ENCODE results near the gene ROS1.
"Not testable (repeated sequence)": the region's sequence is repeated elsewhere in the genome, so short reads cannot be mapped to it uniquely, and the experiment has no call there.

ROS1 gene

DNA sequence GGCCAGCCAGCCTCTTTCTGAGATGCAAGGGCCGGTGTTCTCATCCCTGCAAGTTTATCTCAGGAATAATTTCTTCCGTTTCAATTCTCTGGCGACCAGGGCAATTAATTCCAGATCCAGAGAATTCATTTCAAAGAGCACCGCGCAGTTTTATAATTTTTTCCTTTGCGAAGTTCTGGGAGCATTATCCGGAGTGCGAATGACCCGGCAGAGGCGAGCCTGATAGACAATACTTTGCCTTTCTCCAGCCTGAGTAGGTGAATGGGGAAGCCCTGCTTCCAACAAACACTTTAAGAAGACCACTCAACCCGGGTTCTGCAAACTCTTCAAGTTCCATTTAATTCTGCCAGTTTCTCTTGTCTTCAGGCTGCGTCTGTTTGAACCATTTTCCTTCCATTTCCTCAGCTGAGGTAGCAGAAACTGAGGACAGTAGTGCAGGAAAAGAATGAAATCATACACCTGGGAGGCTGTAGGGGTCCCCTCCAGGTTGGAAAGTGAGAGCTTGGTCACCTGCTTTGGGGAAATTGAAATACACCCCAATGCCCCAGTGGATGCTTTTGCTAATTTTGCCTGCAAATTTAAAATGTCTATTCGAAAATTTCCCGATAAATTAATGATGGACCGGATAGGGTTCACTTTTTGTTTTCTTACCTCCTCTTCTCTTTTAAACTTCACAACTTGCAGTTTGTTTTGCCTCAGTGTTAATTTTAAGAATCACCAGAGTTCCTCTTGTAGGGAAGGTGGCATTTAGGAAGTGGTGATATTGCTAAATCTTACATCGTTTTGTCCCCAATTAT lies 159.3 kb downstream of the ROS1 start:
- no peak for DNase-seq (ENCODE audit: low spot score)

DNA sequence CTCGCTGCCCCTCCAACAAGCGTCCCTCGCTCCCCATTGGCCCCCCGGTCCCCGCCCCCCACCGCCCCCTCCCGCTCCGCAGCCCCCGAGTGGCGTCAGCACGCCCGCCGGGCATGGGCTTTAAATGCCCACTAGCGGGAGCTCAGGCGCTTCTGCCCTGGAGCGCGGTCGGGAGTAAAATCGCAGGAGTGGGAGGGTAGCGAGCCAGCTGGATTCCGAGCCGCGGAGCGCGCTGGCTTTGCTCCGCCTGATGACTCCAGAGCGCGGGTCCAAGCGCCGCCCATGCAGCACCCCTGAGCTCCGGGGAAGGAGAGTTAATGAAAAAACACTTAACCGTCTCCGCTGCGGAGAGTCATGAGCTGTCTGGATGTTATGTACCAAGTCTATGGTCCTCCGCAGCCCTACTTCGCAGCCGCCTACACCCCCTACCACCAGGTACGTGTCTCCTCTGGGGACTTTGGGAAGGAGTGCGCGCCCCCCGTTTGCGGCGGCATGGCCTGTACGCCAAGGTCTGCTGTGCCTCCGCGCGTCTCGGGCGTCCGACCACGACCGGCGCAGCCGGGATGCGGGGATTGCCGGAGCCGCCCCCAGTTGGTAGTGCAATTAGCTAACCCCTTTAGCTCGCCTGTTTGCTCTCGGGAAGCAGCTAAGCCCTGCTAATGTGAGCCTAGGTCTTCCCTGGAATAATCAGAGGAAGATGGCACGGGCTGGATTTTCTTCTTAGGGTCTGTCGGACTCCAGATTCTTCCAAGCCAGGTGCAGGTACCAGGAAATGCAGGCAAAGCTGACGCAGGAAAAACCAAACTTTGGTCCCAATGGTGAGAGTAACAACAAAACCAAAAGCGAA lies 160.1 kb downstream of the ROS1 start, which contains the start of gene VGLL2:
TSS of gene VGLL2 (plus strand) at position 149 of the 847 bp plus-strand sequence. CDS start at position 355, 206 bp downstream.
- peak; percentile 79 for DNase-seq (ENCODE audit: low spot score)

DNA sequence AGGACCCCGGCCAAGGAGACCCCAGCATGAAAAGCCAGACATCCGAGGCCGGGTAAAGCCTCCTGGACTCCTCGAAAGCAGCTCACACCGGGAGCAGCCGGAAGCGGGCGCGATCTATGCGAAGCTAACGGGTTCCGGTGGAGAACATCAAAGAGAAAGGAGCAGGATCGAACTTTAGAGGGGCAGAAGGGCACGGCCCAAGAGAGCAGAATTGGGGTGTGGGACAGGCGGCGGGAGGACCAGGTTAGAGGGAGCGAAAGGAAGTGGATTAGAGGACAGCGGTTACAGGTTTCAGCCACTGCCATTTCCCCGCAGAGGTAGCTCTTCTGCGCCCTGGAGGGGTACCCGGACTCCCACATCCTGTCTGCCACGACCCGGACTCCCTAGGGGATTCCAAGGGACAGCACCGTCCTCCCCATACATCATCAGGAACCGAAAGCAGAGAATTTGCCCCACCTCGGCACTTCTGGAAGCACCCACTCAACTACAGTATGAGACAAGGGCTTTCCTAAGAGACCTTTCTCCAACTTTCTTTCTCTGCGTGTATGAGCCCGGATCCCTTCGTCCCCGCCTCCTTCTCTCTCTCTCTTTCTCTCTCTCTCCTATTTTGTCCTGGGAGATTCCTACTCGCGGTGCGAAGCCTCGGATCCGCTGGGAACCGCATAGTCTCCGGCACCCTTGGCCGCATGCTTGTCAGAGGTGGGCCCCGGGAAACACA lies 160.9 kb downstream of the ROS1 start:
- DNase-seq (ENCODE audit: low spot score): peak; percentile 35

DNA sequence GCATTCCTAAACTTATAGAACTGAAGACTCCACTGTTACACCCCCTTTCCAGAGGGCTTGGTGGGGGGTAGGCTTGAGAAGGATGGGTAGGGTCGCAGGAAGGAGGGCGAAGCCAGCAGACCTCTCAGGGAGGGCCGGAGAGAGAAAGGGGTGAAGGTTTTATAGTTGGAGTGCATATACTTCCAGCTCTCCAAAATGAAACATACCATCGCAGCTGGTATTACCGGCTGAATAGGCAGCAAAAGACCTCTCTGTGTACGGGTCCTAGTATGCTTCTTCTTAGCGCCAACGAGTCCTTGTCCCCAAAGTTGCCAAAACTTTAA lies 161.4 kb downstream of the ROS1 start:
- DNase-seq (ENCODE audit: low spot score): peak; percentile 10

DNA sequence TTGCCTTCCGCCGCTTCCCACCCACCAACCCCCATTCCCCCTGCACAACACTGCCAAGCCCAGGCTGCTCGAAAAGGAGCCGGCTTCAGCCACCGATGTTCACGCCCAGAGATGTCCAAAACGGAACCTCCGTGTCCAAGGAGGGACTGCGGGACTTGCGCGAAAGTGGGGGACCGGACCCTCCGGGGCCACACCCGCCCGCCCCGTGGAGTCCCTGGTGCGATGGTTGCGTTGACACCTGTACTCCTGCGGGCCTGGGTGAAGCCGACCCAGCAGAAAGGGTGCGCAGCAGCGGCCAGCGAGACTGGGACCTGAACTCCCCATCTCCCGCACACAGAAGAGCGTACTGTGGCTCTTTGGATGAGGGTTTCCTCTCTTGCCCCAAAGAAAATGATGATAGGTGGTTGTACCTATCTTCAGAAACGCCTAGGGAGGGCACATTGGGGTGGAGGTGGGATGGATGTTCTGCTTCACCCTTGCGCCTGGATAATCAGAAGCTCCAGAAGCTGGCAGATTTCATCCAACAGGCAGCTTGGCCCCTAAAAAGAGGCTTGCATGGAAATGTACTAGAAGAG lies 162.3 kb downstream of the ROS1 start:
- no peak for DNase-seq (ENCODE audit: low spot score)

DNA sequence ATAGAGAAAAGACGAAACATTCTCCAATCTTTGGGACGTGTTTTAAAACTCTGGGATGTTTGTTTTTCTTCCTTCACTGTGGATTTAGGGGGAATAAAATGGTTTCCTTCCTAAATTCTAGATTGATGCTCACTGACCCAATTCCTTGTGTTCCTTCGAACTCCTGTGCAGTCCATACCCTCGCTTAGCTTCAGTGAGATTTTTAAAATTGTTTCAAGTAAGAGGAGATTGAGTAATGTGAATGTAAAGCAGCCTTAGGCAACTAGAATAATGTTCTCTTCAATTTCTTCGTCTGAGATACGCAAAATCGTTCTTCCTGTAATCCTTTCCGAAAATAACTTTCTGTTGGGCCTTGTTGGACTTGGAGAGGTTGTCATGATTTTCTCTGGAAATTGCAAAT lies 162.9 kb downstream of the ROS1 start:
- no peak for DNase-seq (ENCODE audit: low spot score)

DNA sequence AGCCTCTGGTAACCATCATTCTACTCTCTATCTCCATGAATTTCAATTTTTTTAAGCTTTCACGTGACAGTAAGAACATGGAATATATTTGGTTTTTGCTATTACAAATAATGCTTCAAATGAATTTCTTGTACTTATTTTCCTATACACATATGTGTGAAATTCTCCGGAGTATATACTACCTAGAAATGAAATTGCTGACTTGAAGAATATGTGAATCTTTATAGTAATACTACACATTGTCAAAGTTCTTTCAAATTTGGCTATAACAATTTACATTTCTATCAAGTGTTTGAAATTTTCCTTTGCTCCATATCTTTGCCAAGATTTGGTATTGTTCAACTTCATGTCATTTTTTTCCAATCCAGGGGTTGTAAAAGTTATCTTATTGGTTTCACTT lies 172.0 kb downstream of the ROS1 start:
- no peak for DNase-seq (ENCODE audit: low spot score)

DNA sequence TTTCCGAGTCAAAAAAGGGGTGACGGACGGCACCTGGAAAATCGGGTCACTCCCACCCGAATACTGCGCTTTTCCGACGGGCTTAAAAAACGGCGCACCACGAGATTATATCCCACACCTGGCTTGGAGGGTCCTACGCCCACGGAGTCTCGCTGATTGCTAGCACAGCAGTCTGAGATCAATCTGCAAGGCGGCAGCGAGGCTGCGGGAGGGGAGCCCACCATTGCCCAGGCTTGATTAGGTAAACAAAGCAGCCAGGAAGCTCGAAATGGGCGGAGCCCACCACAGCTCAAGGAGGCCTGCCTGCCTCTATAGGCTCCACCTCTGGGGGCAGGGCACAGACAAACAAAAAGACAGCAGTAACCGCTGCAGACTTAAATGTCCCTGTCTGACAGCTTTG lies 180.8 kb downstream of the ROS1 start:
- DNase-seq (ENCODE audit: low spot score): not testable (repeated sequence)

DNA sequence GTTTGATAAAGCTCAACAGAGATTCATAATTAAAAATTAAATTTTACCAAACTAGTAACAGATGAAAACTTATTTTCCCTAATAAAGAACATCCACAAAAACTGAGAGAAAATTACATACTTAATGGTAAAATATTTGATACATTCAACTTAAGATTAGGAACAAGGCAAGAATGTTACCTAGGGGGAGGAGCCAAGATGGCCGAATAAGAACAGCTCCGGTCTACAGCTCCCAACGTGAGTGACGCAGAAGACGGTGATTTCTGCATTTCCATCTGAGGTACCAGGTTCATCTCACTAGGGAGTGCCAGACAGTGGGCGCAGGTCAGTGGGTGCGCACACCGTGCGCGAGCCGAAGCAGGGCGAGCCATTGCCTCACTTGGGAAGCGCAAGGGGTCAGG lies 181.2 kb downstream of the ROS1 start:
- not testable (repeated sequence) for DNase-seq (ENCODE audit: low spot score)

Measured in iPS-NIHi11 (cell line).